HepG2 (cell line): ENCODE measurements around the gene CTSO. TPM values are rescaled to one million over a fixed set of nuclear protein-coding genes. Genes with fewer than 3 reads are reported as not detected.

ENCODE experiments used
- ATAC-seq: fragments of 200-7000 bp; cut with Tn5 transposase; 3 replicates; pipeline ENCODE4 v1.9.1; 2020; ENCODE audit warnings: mild to moderate bottlenecking, moderate library complexity
- BruUV-seq: library from RNA; stranded (reverse); fragments of 400-500 nt; replicated peaks from 2 replicates; lab custom pipeline; 2021; lab: Mats Ljungman, UMichigan
- CTCF ChIA-PET: fragments of 300-600 bp; formaldehyde crosslinking; extraction: SDS; loops from one replicate; lab custom pipeline; 2021; ENCODE audit warnings: low total read pairs, inconsistent platforms, low intra/inter-chr PET ratio; lab: Yijun Ruan, JAX
- POLR2A ChIA-PET: fragments of 350-600 bp; sonication (Branson Sonifier 250); formaldehyde crosslinking; loops from one replicate; lab custom pipeline; 2020; ENCODE audit warnings: antibody characterized with exemption, inconsistent platforms; lab: Yijun Ruan, JAX
- DNase-seq: peaks from one replicate; pipeline ENCODE4 v3.0.0-alpha.2; 2015; ENCODE audit warnings: low spot score
- FAIRE-seq: peaks from 3 replicates; lab custom pipeline; 2011; peaks lifted over from hg19 to GRCh38; lab: Jason Lieb, UNC
- H2AFZ ChIP-seq: one replicate; pipeline ENCODE4 v1.6.1; 2011; ENCODE audit warnings: low read length, inconsistent platforms
- H3K27ac ChIP-seq: fragments of 300-600 bp; 3 replicates; pipeline ENCODE4 v1.8.0; 2011; ENCODE audit warnings: mixed run types, mild to moderate bottlenecking, mixed read lengths, low read length, inconsistent platforms; ENCODE audit not compliant: insufficient read depth; ENCODE audit errors: extremely low read length
- H3K27me3 ChIP-seq, 2 experiments: fragments of 200-600 bp in 1 of 2; 2 replicates in 1 of 2; 3 replicates in 1 of 2; pipeline versions ENCODE4 v1.6.0 to v1.8.0; 2011; ENCODE audit warnings: low read length in 2 of 2, mild to moderate bottlenecking in 2 of 2, moderate library complexity in 2 of 2, inconsistent platforms in 1 of 2; ENCODE audit not compliant: insufficient read depth in 2 of 2, control insufficient read depth in 1 of 2
- H3K36me3 ChIP-seq, 2 experiments: fragments of 200-600 bp in 1 of 2; replicated peaks in 1 of 2; 2 replicates in 1 of 2; 3 replicates in 1 of 2; pipeline versions ENCODE4 v1.5.1 to v1.8.0; 2011; ENCODE audit warnings: low read length in 2 of 2, inconsistent platforms in 1 of 2; ENCODE audit not compliant: insufficient read depth in 2 of 2, control insufficient read depth in 1 of 2
- H3K4me1 ChIP-seq: 2 replicates; pipeline ENCODE4 v1.5.1; 2012; ENCODE audit warnings: low read length, inconsistent platforms; ENCODE audit not compliant: insufficient read depth
- H3K4me2 ChIP-seq: 2 replicates; pipeline ENCODE4 v1.6.0; 2011; ENCODE audit warnings: low read depth, low read length, inconsistent platforms
- H3K4me3 ChIP-seq, 3 experiments: fragments of 200-600 bp in 1 of 3; sonication (generic), shearing (Covaris generic) in 1 of 3; replicated peaks in 1 of 3; 2 replicates each; pipeline ENCODE4 v1.5.1; 2011 to 2016; ENCODE audit warnings: low read length in 3 of 3, inconsistent platforms in 2 of 3, low read depth in 2 of 3, mild to moderate bottlenecking in 2 of 3, control low read depth in 1 of 3, mixed read lengths in 1 of 3; ENCODE audit not compliant: insufficient read depth in 1 of 3
- H3K79me2 ChIP-seq: one replicate; pipeline ENCODE4 v1.6.1; 2011; ENCODE audit warnings: low read length, inconsistent platforms; ENCODE audit not compliant: insufficient read depth
- H3K9ac ChIP-seq: 2 replicates; pipeline ENCODE4 v1.6.0; 2011; ENCODE audit warnings: mild to moderate bottlenecking, low read depth, low read length, inconsistent platforms; ENCODE audit not compliant: insufficient read depth
- H3K9me3 ChIP-seq: 2 replicates; pipeline ENCODE4 v1.5.1; 2012; ENCODE audit warnings: mild to moderate bottlenecking, low read length
- H4K20me1 ChIP-seq: 2 replicates; pipeline ENCODE4 v1.6.0; 2011; ENCODE audit warnings: inconsistent platforms, mild to moderate bottlenecking, low read length, moderate library complexity; ENCODE audit not compliant: insufficient read depth
- BCL6 ChIP-seq: IDR thresholded peaks from 2 replicates; pipeline ENCODE4 v1.6.1; 2016; ENCODE audit warnings: missing genetic modification reagents, missing compliant biosample characterization
- ZNF124 ChIP-seq: sonication (generic); formaldehyde crosslinking; IDR thresholded peaks from 2 replicates; pipeline ENCODE4 v1.4.0; 2020; ENCODE audit warnings: missing genetic modification reagents
- ZNF354B ChIP-seq: sonication (generic); formaldehyde crosslinking; IDR thresholded peaks from 2 replicates; pipeline ENCODE4 v1.8.0; 2022; ENCODE audit warnings: mild to moderate bottlenecking, missing genetic modification reagents
- ZNF407 ChIP-seq: sonication (generic); formaldehyde crosslinking; IDR thresholded peaks from one replicate; pipeline ENCODE4 v1.5.1; 2020; ENCODE audit warnings: mild to moderate bottlenecking, missing genetic modification reagents; ENCODE audit errors: not compliant biosample characterization
- WGBS: methylation state at CpG from one replicate; pipeline ENCODE4 v1.1.6; 2017; ENCODE audit warnings: low lambda C conversion rate; 5-methylcytosine and 5-hydroxymethylcytosine counted together
- in situ Hi-C: cut with HindIII; loops from 2 replicates; pipeline ENCODE4 v1.10.0; 2017; ENCODE audit warnings: low pct_unique_long_range_greater_than_20kb; ENCODE audit not compliant: extremely low pct_ligation_motif_present
- intact Hi-C: fragments of 100-400 bp; cut with micrococcal nuclease; formaldehyde crosslinking; loops from one replicate; pipeline ENCODE4 v1.10.0; 2022; ENCODE audit not compliant: unreplicated experiment
- polyA plus RNA-seq, 8 experiments: library from polyadenylated mRNA; depleted of rRNA in 3 of 8; stranded (reverse) in 7 of 8; unstranded in 1 of 8; fragments of >200 nt; fragmentation: Illumina TruSeq in 4 of 8; extraction: Trizol in 4 of 8; gene quantifications; 2 replicates each; pipeline versions ENCODE4 v1.2.1 to v1.2.3, GENCODE V29; 2011 to 2016; ENCODE audit warnings: low read depth in 4 of 8, missing spikeins in 1 of 8, mixed read lengths in 1 of 8; ENCODE audit not compliant: insufficient read depth in 1 of 8
- total RNA-seq, 5 experiments: library from RNA; depleted of rRNA; stranded (reverse); fragments of >200 nt; fragmentation: Illumina TruSeq; extraction: Trizol; gene quantifications; 2 replicates each; pipeline ENCODE4 v1.2.3, GENCODE V29; 2016; ENCODE audit warnings: low read depth in 1 of 5

The CTSO gene
- total and polyA plus RNA-seq, 2 of the 13 experiments (the other 11 are each of a cell fraction or from before 2014, with no cell fraction given): 0.07 to 0.17 TPM

GRCh38 chr4:155885666-155886065, 68.0 kb downstream of the CTSO start:
- TF ChIP-seq ZNF124: no peak
- no peak for TF ChIP-seq ZNF354B (CRISPR knock-in tag)
- TF ChIP-seq BCL6 (CRISPR knock-in tag): no peak
- no peak for TF ChIP-seq ZNF407 (CRISPR knock-in tag)
- CTCF ChIA-PET: no interaction called here
- 16% methylated on average over 6 of the region's 6 CpGs for WGBS

More at GRCh38 chr4:155885666-155886065, 68.0 kb downstream of the CTSO start:
- DNase-seq (no peak), FAIRE-seq (no peak), ATAC-seq (no peak)
- Histone ChIP-seq H3K4me3 (no peak overlapping the region), H3K9ac (no peak overlapping the region), H3K27ac (no peak overlapping the region), H3K4me2 (no peak overlapping the region), H2AFZ (no peak overlapping the region), H3K36me3 (no peaks in the 10 kb centered on the region), H3K27me3 (no peaks in the 10 kb centered on the region; a peak in 1 of 5 replicates), H3K4me1 (no peaks in the 10 kb centered on the region), H4K20me1 (no peaks in the 10 kb centered on the region), H3K79me2 (no peaks in the 10 kb centered on the region), H3K9me3 (peaks cover 6% of the 10 kb centered on the region; the same call in 1 of the 2 replicates)
- intact Hi-C loops (no loop called here), in situ Hi-C loops (no loop called here)
- POLR2A ChIA-PET: no interaction called here
- no TSS peak for BruUV-seq
